Endothelial cell of umbilical vein (primary cell): ENCODE measurements around the gene ADAMTSL2. TPM values are rescaled to one million over a fixed set of nuclear protein-coding genes. Genes with fewer than 3 reads are reported as not detected.

Source experiments
- BruUV-seq: library from RNA; stranded (reverse); fragments of 400-500 nt; replicated peaks from 2 replicates; lab custom pipeline; 2021; lab: Mats Ljungman, UMichigan
- CTCF ChIA-PET: fragments of 300-600, 350-600 bp; sonication (Branson Sonifier 250); formaldehyde crosslinking; loops from one replicate; lab custom pipeline; 2021; ENCODE audit warnings: antibody characterized with exemption, inconsistent platforms; lab: Charles Lee
- POLR2A ChIA-PET: fragments of 300-600, 350-600 bp; sonication (Branson Sonifier 250); formaldehyde crosslinking; loops from one replicate; lab custom pipeline; 2021; ENCODE audit warnings: antibody characterized with exemption, inconsistent platforms; lab: Charles Lee
- DNase-seq: peaks from one replicate; pipeline ENCODE4 v3.0.0-alpha.2; 2011; ENCODE audit warnings: low read depth, low spot score
- FAIRE-seq: peaks from 2 replicates; lab custom pipeline; 2011; peaks lifted over from hg19 to GRCh38; lab: Jason Lieb, UNC
- H2AFZ ChIP-seq: 2 replicates; pipeline ENCODE4 v1.6.0; 2012; ENCODE audit warnings: low read depth, low read length, control low read depth, inconsistent platforms
- H3K27ac ChIP-seq: 2 replicates; pipeline ENCODE4 v1.5.1; 2011; ENCODE audit warnings: low read depth, mild to moderate bottlenecking, control low read depth, low read length, moderate library complexity; ENCODE audit not compliant: insufficient read depth
- H3K27me3 ChIP-seq, 2 experiments: 2 replicates each; pipeline versions ENCODE4 v1.6.0 to v1.6.1; 2011; ENCODE audit warnings: low read length in 2 of 2, mixed read lengths in 1 of 2; ENCODE audit not compliant: control insufficient read depth in 2 of 2, insufficient read depth in 2 of 2
- H3K36me3 ChIP-seq, 2 experiments: 2 replicates in 1 of 2; 3 replicates in 1 of 2; pipeline ENCODE4 v1.5.1; 2011; ENCODE audit warnings: low read length in 2 of 2, mild to moderate bottlenecking in 1 of 2, moderate library complexity in 1 of 2; ENCODE audit not compliant: control insufficient read depth in 2 of 2, insufficient read depth in 2 of 2; ENCODE audit errors: extremely low read depth in 1 of 2
- H3K4me1 ChIP-seq: 3 replicates; pipeline ENCODE4 v1.5.1; 2011; ENCODE audit warnings: mild to moderate bottlenecking, low read length; ENCODE audit not compliant: control insufficient read depth, insufficient read depth; ENCODE audit errors: extremely low read depth
- H3K4me2 ChIP-seq: 2 replicates; pipeline ENCODE4 v1.6.1; 2011; ENCODE audit warnings: low read length, control low read depth, mixed read lengths; ENCODE audit not compliant: insufficient read depth
- H3K4me3 ChIP-seq, 3 experiments: fragments of 200-600 bp in 1 of 3; sonication (generic), shearing (Covaris generic) in 1 of 3; replicated peaks in 1 of 3; 2 replicates each; pipeline ENCODE4 v1.5.1; 2011 to 2016; ENCODE audit warnings: control low read depth in 3 of 3, low read length in 3 of 3, mild to moderate bottlenecking in 2 of 3, inconsistent platforms in 1 of 3, low read depth in 1 of 3, moderate library complexity in 1 of 3; ENCODE audit not compliant: insufficient read depth in 1 of 3
- H3K79me2 ChIP-seq: 2 replicates; pipeline ENCODE4 v1.6.0; 2012; ENCODE audit warnings: low read length, inconsistent platforms; ENCODE audit not compliant: control insufficient read depth, insufficient read depth
- H3K9ac ChIP-seq: replicated peaks from 2 replicates; pipeline ENCODE3; 2011; ENCODE audit warnings: low read length, control low read depth; ENCODE audit not compliant: insufficient read depth; ENCODE audit errors: extremely low read depth
- H3K9me1 ChIP-seq: replicated peaks from 3 replicates; pipeline ENCODE4 v1.6.0; 2011; ENCODE audit warnings: mild to moderate bottlenecking, low read length; ENCODE audit not compliant: control insufficient read depth, insufficient read depth; ENCODE audit errors: extremely low read depth
- H3K9me3 ChIP-seq: replicated peaks from 2 replicates; pipeline ENCODE4 v1.5.1; 2012; ENCODE audit warnings: low read length, inconsistent platforms; ENCODE audit not compliant: control insufficient read depth, insufficient read depth
- H4K20me1 ChIP-seq: replicated peaks from 2 replicates; pipeline ENCODE3; 2011; ENCODE audit warnings: mild to moderate bottlenecking, low read length; ENCODE audit not compliant: control insufficient read depth, insufficient read depth; ENCODE audit errors: extremely low read depth
- CTCF ChIP-seq, 2 donors: IDR thresholded peaks; 1 replicate in 1 of 2; 2 replicates in 1 of 2; pipeline ENCODE4 v1.5.1; 2011; ENCODE audit warnings: low read length in 2 of 2, mild to moderate bottlenecking in 2 of 2, moderate library complexity in 2 of 2, control low read depth in 1 of 2, inconsistent platforms in 1 of 2, low read depth in 1 of 2; ENCODE audit not compliant: insufficient read depth in 1 of 2; ENCODE audit errors: extremely low read depth in 1 of 2
- EZH2 ChIP-seq: IDR thresholded peaks from 2 replicates; pipeline ENCODE4 v1.6.1; 2012; ENCODE audit warnings: borderline replicate concordance, low read depth, mild to moderate bottlenecking, moderate library complexity, low read length, inconsistent platforms; ENCODE audit not compliant: severe bottlenecking
- FOS ChIP-seq: IDR thresholded peaks from 2 replicates; pipeline ENCODE4 v1.6.1; 2011; ENCODE audit warnings: mild to moderate bottlenecking, low read length, moderate library complexity, borderline replicate concordance; ENCODE audit not compliant: insufficient read depth
- GATA2 ChIP-seq: IDR thresholded peaks from 2 replicates; pipeline ENCODE4 v1.7.0; 2011; ENCODE audit warnings: low read depth, mild to moderate bottlenecking, moderate library complexity, mixed read lengths, low read length; ENCODE audit not compliant: insufficient read length, insufficient read depth
- JUN ChIP-seq: IDR thresholded peaks from 2 replicates; pipeline ENCODE4 v1.6.1; 2011; ENCODE audit warnings: borderline replicate concordance, low read depth; ENCODE audit not compliant: insufficient read length, insufficient read depth
- MAX ChIP-seq: IDR thresholded peaks from 2 replicates; pipeline ENCODE4 v1.6.1; 2011; ENCODE audit not compliant: insufficient read depth, insufficient read length
- MYC ChIP-seq: IDR thresholded peaks from one replicate; pipeline ENCODE4 v1.6.1; 2011; ENCODE audit warnings: mild to moderate bottlenecking, low read depth, low read length
- POLR2A ChIP-seq: IDR thresholded peaks from 2 replicates; pipeline ENCODE4 v1.6.1; 2012; ENCODE audit warnings: low read depth, mild to moderate bottlenecking, control low read depth, low read length
- POLR2AphosphoS5 ChIP-seq: IDR thresholded peaks from 2 replicates; pipeline ENCODE4 v1.6.1; 2012; ENCODE audit warnings: low read depth, mild to moderate bottlenecking, control low read depth, low read length, moderate library complexity; ENCODE audit not compliant: insufficient read depth
- dilution Hi-C: fragments of 300-500 bp; cut with MboI; formaldehyde crosslinking; loops from one replicate; pipeline ENCODE4 v1.15.0; 2019; ENCODE audit warnings: low sequenced_read_pairs; ENCODE audit not compliant: extremely low pct_ligation_motif_present
- intact Hi-C: fragments of 100-400 bp; cut with micrococcal nuclease; formaldehyde crosslinking; loops from one replicate; pipeline ENCODE4 v1.10.0; 2022
- polyA plus RNA-seq, 4 experiments: library from polyadenylated mRNA; depleted of rRNA in 3 of 4; stranded (reverse) in 3 of 4; unstranded in 1 of 4; fragments of >200 nt; gene quantifications; 2 replicates each; pipeline versions ENCODE4 v1.2.1 to v1.2.3, GENCODE V29; 2011 to 2012; ENCODE audit warnings: missing spikeins in 1 of 4
- total RNA-seq: library from RNA; stranded (reverse); gene quantifications from 2 replicates; pipeline ENCODE4 v1.2.3, GENCODE V29; 2021

Gene ADAMTSL2
- total and polyA plus RNA-seq, 2 donors (not counting 3 experiments of a cell fraction or from before 2014, with no cell fraction given) = not detected

DNA sequence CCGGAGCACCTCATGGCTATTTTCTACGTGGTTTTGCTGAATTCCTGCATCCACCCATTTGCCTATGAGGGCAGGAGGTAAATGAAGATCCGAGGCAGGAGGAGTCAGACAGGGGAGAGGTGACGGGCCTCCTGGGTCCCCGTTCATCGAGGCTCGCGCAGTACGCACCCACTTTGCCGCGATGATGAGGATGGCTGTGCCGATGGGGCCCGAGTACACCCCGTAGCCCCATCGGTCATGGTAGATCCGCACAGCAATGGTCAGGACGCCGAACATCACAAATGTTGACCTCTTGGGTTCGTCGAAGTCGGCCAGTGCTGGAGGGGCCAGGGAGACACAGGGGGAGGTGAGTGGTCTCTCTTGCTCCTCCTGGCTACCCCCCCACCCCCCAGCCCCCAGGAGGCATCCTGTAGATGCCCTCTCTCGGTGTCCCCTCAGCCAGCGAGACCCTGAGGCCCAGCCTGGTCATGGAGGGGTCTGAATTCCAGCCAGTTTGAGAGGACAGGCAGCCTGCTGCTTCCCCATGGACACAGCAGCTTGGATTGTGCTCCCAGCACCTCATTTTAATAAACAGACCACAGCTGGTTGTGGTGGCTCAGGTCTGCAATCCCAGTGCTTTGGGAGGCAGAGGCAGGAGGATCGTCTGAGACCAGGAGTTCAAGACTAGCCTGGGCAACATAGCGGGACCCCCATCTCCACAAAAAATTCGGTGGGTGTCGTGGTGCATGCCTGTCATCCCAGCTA, 15.6 kb upstream of the ADAMTSL2 start:
- POLR2A ChIA-PET = no interaction called here

More for the DNA sequence above, 15.6 kb upstream of the ADAMTSL2 start:
- Histone ChIP-seq H3K9me1 (no peaks in the 10 kb centered on the region), H3K4me1 (no peaks in the 10 kb centered on the region), H3K9me3 (no peaks in the 10 kb centered on the region), H3K27me3 (no peaks in the 10 kb centered on the region), H3K4me3 (no peak overlapping the region), H3K27ac (no peak overlapping the region), H3K79me2 (no peaks in the 10 kb centered on the region), H4K20me1 (no peaks in the 10 kb centered on the region), H2AFZ (no peak overlapping the region), H3K36me3 (no peaks in the 10 kb centered on the region), H3K9ac (no peak overlapping the region), H3K4me2 (no peak overlapping the region)
- no peak for TF ChIP-seq JUN
- no peak for TF ChIP-seq GATA2
- TF ChIP-seq CTCF (IDR thresholded peaks at IDR 0.05; ENCODE audit: extremely low read depth in 1 of 2, insufficient read depth in 1 of 2, low read depth in 1 of 2, low read length in 2 of 2) = no peak
- no peak for TF ChIP-seq MYC
- TF ChIP-seq POLR2AphosphoS5 = no peak
- TF ChIP-seq EZH2 = no peak
- TF ChIP-seq MAX = no peak
- TF ChIP-seq FOS = no peak
- TF ChIP-seq POLR2A = no peak
- BruUV-seq = no TSS peak
- CTCF ChIA-PET = no interaction called here
- DNase-seq (no peak), FAIRE-seq (no peak)
- dilution Hi-C loops (no loop called here), intact Hi-C loops (no loop called here)
